Stimulated activated CD4-positive, alpha-beta T cell treated with anti-CD3 and anti-CD28 coated beads, Interleukin-15, amount 100 ng/mL, for 48 hours (primary cell): ENCODE measurements around the gene MRGPRF.
"Not testable (repeated sequence)": the region's sequence is repeated elsewhere in the genome, so short reads cannot be mapped to it uniquely, and the experiment has no call there.

ENCODE experiments used
- DNase-seq, 2 donors: peaks; one replicate each; pipeline ENCODE4 v3.0.0-alpha.2; 2020; ENCODE audit warnings: low read depth in 2 of 2

Gene MRGPRF

DNA sequence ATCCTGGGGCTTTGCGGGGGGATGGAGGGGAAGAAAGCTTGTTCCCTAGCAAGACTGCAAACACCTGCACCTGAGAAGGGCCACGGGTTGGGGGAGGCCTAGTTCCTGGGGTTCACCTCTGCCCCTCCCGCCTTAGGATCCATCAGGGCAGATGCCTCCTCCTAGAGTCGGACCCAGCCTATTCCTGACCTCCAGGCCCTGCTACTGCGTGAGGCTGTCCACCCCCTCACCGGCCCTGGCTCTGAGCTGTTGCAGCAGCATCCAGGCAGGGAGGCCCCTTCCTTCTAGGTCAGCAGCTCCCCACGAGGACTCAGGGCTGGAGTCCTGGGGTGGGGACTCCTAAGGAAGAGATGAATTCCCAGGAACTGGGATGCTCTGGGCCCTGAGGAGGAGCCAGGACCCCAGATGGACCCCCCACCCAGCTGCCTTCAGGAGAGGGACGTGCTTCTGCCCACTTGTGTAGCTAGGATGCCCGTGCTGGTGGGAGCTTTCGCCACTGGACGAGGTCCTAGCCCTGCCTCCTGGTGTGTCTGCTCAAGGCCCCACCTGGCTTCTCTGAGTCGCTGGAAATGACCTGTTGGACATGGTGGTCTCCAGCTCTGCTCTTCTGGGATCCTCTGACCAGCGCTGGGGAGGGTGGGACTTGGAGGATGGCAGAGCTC, 10.3 kb downstream of the MRGPRF start:
- DNase-seq = no peak

DNA sequence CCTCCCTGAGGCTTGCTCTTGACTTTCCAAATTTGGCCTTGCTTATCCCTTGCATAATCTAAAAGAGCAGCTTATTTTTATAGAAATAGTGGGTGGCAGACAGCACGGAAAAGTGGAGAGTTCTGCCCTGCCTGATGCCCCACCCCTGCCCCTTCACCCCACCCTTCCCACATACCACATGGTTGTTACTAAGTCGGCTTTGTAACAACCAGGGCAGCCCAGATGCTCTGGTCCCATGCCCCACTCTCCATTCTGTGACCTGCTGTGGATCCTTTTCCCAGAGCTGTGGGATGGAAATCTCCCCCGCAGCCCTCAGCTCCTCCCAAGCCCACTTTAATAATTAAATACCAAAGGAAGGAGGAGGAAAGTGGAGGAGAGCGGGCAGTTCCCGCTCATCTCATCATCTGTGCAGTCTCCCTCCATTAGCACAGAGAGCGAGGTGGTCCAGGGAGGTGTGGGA, 10.9 kb downstream of the MRGPRF start:
- DNase-seq = no peak

- DNase-seq = no peak
Observed at GRCh38 chr11:69001243-69002081, 11.6 kb downstream of the MRGPRF start.

GRCh38 chr11:69000831-69001242, 12.2 kb downstream of the MRGPRF start:
- DNase-seq = no peak

GRCh38 chr11:69000391-69000790, 12.7 kb downstream of the MRGPRF start:
- DNase-seq = no peak

- DNase-seq = not testable (repeated sequence)
Observed at GRCh38 chr11:68999748-69000355, 13.2 kb downstream of the MRGPRF start.

DNA sequence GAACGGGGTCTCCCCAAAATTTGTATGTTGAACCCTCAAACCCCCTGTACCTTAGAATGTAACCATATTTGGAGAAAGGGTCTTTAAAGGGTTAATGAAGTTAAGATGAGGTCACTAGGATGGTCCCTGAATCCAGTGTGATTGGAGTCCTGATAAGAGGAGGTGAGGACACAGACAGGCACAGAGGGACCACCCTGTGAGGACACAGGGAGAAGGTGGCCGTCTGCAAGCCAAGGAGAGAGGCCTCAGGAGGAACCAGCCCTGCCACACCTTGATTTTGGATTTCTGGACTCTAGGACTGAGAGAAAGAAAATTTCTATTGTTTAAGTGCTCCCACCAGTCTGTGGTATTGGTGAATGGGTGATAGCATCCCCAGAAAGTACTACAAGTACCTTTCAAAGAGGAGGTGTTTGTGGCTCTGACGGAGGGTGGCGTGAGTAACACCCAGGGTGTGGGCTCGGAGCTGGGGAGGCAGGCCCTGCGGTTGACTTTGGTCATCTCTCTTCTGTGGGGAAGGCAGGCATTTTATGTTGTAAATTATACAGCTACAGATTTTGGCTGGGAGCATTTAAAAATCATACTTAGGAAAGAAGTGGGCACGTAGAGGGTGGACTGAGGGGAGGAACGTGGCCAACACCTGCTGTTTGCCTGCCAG, 13.8 kb downstream of the MRGPRF start:
- no peak for DNase-seq

- no peak for DNase-seq
Observed at GRCh38 chr11:68998390-68998911, 14.6 kb downstream of the MRGPRF start.

DNA sequence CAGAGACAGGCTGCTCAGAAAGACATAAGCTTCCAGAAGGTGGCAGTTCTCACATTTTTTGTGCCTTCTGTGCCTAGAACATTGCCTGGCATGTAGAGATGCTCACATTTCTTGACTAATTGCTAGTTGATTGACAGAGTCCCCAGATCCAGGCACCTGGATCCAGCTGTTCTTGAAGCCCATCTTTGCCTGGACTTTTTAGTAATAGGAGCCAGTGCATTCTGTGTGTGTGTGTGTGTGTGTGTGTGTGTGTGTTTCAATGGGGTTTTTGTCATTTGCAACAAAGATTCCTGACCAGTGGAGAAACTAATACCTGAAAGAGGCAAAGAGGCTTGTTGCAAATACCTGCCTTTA, 15.1 kb downstream of the MRGPRF start:
- no peak for DNase-seq

DNA sequence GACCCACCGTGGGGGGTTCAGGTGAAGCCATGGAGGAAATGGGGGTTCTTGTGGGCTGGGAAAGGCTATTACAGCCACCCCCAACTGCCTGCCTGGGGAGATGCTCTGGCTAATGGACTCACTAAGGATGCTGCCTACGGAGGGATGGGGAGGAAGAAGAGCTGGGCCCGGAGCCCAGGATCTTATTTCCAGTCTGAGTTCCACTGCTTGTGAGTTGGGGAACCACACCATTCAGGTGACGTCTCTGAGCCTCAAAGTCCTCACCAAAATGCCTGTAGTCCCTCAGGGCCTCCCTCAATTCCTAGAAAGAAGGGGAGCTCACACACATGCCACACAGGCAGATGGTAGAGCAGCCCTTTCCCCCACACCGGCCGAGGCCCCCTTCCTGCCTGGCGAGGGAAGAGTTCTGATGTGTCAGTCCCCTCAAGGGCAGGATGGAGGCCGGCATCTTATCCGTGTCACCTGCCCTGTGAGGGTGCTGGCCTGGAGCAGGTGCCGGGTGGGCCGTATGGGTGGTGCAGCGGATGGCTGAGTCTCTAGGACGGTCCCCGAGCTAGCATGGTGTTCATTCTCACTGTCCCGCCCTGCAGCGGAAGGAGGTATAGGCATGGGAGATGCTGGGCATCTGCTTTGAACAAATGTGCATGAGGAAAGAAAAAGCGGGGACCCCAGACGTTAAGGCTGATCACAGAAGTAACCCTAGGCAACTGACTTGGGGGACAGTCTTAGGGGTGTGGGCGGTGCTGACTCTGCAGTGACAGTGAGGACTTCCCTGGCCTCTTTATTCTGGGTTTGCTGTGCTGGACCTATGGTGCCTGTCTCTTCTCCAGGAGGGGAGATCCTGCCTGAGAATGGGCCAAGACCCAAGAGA, 15.7 kb downstream of the MRGPRF start:
- DNase-seq = no peak

DNA sequence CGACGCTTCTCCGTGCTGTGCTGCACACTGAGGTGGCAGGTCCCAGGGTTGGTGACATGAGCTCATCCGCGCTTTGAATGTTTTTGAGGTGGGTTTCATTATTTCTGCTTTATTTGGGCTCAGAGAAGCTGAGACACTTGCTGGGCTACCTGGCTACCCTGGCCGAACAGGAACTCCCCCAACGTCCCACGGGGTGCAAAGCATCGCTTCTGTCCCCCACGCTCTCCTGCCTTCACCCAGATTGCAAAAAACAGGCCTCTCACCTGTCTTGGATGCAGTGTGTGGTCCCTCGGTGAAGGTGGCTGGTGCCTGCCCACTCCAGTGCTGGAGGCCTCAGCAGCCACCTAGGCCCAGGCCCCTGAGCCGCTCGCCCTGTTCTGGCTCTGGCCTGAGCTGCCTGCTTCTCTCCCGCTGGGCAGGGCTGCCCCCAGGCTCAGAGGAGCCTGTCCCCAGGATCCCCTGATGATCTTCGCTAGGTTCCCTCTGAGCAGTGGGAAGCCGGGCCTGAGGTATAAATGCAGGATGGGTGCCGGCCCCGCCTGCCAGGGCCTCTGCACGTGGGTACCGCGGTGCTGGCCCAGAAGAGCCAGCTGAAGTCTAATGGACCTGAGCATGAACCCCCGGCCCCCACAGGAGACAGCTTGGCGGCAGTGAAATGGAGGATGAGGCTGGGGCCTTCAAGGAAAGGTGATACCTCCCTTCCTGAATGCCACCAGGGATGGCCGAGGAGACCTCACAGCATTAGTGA, 16.5 kb downstream of the MRGPRF start:
- no peak for DNase-seq

GRCh38 chr11:68994894-68995285, 18.2 kb downstream of the MRGPRF start:
- DNase-seq = no peak

GRCh38 chr11:68994161-68994893, 18.7 kb downstream of the MRGPRF start:
- no peak for DNase-seq

- no peak for DNase-seq
Observed at GRCh38 chr11:68993546-68993945, 19.5 kb downstream of the MRGPRF start.

DNA sequence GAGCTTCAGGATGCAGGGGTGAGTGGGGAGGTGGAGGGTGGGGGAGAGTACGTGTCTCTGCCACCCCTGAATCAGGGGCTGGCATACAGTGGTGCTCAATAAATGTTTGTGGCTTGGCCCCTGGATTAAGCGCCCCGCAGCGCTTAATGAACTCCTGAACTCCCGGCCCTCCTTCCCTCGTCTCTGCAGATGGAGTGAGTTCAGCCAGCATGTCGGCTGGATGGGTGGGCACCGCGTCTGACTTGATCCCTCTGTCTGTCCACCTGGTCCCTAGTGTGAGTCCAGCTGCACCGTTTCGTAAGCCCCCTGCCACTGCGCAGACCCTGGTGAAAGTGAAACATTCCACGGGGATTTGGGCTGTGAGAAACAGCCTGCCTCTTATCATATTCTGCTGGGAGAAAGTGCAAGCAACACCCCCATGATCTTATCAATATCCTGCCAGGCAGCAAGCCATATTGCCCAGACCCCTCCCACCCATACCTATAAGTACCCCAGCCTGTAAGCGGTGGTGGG, 20.2 kb downstream of the MRGPRF start:
- DNase-seq = no peak

DNA sequence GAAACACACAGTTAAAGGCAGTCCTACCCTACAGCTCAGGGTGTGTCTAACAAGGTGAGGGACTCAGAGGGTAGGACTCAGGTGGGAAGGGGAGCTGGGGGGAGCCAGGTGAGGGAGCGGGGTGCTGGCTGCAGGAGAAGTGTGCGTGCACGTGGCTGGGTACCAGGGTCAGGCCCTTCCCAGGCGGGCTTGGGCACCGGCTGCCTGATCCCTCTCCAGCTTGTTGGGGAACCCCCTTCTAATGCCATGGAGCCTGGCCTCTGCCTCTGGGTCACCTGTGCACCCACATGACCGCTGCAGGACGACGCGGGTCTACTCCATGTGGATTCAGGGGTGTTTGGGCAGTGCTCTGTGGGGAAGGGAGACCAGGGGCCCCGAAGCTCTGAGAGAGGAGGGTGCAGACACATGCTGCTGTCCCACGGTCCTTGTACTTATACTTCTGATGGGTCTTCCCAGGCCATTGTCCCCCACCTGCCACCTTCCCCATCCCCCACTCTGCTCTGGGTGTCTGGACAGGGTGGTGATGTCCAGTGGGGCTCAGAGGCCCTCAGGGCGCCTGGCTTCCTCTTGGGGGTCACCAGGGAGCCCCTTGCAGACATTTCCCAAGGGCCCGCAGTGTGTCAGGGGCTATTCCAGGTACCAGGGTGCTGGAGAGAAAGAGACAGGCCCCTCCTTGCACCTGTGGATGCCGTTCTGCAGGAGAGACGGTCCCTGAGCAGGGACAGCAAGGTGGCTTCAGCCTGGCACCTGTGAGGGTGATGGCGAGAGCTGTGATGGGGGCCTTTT, 21.9 kb downstream of the MRGPRF start:
- DNase-seq = no peak

- no peak for DNase-seq
Observed at GRCh38 chr11:68989936-68990606, 23.0 kb downstream of the MRGPRF start.

GRCh38 chr11:68988491-68988890, 24.6 kb downstream of the MRGPRF start:
- no peak for DNase-seq
